ENCODE data around the gene C4orf46.
"Not testable (repeated sequence)": the region's sequence is repeated elsewhere in the genome, so short reads cannot be mapped to it uniquely, and the experiment has no call there.

C4orf46 gene

DNA sequence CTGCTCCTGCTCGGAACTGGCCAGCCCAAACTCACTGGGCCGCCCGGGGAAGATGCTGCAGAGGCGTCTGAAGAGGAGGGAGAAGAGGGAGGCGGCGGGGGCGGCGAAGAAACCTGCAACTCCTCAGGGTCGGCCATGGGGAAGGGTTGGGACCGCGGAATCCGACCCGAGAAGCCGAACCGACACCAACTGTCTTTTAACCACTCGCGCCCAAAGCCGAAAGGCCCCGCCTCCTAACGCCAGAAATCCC, at the start of gene C4orf46:
Gene C4orf46, minus strand, starts transcription at position 223 of the 250 bp plus-strand sequence. Its CDS starts 86 bp downstream, at position 137.
- DNase-seq (ENCODE audit: extremely low read depth in 1 of 2, low read depth in 1 of 2): no peak

DNA sequence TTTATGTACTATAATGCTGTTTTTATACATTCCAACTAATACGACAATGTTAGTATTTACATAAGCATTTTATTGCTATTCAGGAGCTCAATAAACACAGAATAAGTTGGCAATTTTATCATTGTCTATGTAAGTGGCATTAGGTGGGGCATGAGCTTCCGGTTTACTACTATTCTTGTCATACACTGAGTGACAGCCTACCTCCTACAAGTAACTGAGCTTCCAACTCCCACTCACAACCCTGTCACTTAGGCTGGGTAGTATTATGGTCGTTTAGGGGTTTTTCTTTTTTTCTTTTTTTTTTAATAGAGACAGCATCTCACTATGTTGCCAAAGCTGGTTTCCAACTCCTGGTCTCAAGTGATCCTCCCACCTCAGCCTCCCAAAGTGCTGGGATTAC, 44.1 kb upstream of the C4orf46 start:
- no peak for DNase-seq (ENCODE audit: extremely low read depth in 1 of 2, low read depth in 1 of 2)

GRCh38 chr4:158714937-158715336, 43.2 kb upstream of the C4orf46 start:
- no peak for DNase-seq (ENCODE audit: extremely low read depth in 1 of 2, low read depth in 1 of 2)

DNA sequence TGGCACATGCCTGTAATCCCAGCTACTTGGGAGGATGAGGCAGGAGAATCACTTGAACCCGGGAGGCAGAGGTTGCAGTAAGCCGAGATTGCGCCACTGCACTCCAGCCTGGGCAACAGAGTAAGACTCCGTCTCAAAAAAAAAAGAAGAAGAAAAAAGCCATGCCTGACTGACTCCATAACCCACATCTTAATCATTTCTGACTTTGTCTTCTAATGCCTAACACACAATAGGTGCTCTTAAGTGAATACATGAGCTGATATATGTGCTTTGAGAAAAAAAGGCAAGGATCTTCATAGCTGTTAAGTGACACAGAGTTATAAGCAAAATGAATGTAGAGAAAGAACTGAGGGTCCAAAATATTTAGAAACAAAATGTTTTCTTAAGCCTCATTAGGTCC, 40.9 kb upstream of the C4orf46 start:
- not testable (repeated sequence) for DNase-seq (ENCODE audit: extremely low read depth in 1 of 2, low read depth in 1 of 2)

DNA sequence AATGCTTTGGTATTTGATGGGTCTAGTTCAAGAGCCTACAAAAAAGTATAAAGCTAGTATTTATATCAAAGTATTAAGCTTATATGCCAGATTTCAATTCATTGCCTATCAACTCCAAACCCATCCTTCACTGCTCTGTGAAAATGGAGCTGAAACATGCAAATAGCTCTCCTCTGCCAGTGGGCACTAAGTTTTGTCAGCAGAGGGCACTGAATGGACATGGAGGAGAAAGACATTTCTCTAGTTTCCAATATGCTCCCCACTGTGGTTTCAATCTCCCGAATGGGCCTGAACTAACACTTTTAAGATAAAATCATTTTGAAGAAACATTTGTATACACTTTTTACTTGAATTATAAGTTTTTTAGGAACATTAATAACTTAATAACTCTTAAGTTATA, 39.1 kb upstream of the C4orf46 start:
- DNase-seq (ENCODE audit: extremely low read depth in 1 of 2, low read depth in 1 of 2): no peak

GRCh38 chr4:158704274-158704673, 32.6 kb upstream of the C4orf46 start:
- no peak for DNase-seq (ENCODE audit: extremely low read depth in 1 of 2, low read depth in 1 of 2)

GRCh38 chr4:158688813-158689212, 17.1 kb upstream of the C4orf46 start:
- no peak for DNase-seq (ENCODE audit: extremely low read depth in 1 of 2, low read depth in 1 of 2)

DNA sequence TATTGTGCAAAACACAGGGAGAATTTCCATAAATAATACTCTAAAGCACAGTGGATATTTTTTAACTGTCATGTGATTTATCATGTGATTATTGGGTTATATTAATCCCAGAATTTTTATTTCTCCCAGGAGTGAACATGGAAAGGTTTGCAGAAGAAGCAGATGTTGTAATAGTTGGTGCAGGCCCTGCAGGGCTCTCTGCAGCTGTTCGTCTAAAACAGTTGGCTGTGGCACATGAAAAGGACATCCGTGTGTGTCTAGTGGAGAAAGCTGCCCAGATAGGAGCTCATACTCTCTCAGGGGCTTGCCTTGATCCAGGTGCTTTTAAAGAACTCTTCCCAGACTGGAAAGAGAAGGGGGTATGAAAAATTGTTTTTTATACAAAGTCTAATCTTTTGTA, 10.4 kb upstream of the C4orf46 start:
- no peak for DNase-seq (ENCODE audit: extremely low read depth in 1 of 2, low read depth in 1 of 2)

- no peak for DNase-seq (ENCODE audit: extremely low read depth in 1 of 2, low read depth in 1 of 2)
Measured at GRCh38 chr4:158681629-158682028, 9.9 kb upstream of the C4orf46 start.

DNA sequence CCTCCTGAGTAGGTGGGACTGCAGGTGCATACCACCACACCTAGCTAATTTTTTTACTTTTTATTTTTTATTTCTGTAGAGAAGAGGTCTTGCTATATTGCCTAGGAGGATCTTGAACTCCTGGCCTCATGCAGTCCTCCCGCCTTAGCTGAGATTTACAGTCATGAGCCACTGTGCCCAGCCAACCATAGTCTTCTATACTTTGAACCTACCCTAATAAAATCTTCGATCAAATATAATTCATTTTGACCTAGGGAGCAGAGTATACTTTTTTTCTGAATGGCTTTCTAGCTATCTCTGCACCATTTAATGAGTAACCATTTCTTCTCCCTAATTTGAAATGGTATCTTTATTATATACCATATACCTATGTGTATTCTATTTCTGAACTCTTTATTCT, 7.1 kb upstream of the C4orf46 start:
- no peak for DNase-seq (ENCODE audit: extremely low read depth in 1 of 2, low read depth in 1 of 2)

GRCh38 chr4:158676076-158676475, 4.4 kb upstream of the C4orf46 start:
- no peak for DNase-seq (ENCODE audit: extremely low read depth in 1 of 2, low read depth in 1 of 2)

DNA sequence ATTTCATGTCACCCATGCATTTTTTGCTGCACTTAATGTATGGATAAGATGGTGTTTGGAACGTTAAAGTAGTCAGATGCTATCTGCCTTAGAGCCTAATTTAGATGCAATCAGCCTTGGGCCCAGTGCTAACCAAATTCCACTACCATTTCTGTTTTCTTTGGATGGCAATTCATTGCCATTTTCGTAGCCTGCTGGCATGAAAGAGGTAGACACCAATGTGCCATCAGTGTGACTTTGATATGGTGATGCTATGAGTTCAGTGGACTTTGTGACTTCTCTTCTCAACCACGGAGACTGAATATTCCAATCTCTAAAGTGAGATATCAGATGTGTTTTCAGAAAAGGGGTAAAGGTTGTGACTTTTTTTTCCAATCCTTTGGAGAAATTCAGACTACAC, 1.9 kb upstream of the C4orf46 start:
- DNase-seq (ENCODE audit: extremely low read depth in 1 of 2, low read depth in 1 of 2): no peak

DNA sequence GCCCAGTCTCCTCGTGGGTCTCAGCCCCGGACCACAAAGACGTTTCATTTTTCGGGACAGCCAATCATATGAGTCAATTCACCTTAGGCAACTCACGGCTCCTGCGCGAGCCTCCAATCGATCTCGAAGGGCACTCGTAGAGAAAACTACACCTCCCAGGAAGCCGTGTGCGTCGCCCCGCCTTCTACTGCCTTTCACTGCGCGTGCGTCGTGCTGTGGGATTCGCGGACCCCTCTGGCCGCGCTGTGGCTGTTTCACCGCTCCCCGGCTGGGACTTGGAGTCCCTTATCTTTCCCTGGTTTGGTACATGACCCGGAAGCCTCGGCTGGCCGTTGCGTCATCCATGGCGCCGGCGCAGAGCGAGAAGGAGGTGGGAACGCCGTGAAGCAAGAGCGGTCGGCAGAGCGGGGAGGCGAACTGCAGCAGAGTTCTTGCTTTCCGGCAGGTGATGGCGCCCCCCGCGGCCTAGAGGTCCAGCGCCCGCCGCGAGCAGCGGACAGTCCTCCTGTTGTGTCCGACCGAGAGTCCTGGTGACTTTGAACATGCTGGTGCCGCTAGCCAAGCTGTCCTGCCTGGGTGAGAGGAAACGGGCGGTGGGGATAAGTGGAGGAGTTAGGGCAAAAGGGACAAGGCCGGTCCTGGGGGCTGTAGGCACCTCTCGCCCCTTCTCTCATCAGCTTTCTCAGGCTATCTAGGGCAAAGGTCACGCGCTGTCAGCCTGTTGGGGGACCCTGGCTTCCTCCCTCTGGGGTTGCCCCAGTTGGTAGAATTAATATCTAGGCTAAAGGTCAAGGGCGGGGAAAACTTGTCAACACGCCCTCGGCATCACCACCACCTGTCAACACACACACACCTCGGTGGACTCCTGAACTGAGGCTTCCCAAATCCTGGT, 474 bp upstream of the C4orf46 start, which contains the start of gene ETFDH:
Gene ETFDH, plus strand, starts transcription at position 382 of the 892 bp plus-strand sequence. Its CDS starts 161 bp downstream, at position 543.
- DNase-seq (ENCODE audit: extremely low read depth in 1 of 2, low read depth in 1 of 2): peak; percentile 96

GRCh38 chr4:158670975-158671664, 567 bp downstream of the C4orf46 start:
- peak in 1 of 2 donors; percentile 19 for DNase-seq (ENCODE audit: extremely low read depth in 1 of 2, low read depth in 1 of 2)

- no peak for DNase-seq (ENCODE audit: extremely low read depth in 1 of 2, low read depth in 1 of 2)
Measured at GRCh38 chr4:158669310-158669709, 2.4 kb downstream of the C4orf46 start.

DNA sequence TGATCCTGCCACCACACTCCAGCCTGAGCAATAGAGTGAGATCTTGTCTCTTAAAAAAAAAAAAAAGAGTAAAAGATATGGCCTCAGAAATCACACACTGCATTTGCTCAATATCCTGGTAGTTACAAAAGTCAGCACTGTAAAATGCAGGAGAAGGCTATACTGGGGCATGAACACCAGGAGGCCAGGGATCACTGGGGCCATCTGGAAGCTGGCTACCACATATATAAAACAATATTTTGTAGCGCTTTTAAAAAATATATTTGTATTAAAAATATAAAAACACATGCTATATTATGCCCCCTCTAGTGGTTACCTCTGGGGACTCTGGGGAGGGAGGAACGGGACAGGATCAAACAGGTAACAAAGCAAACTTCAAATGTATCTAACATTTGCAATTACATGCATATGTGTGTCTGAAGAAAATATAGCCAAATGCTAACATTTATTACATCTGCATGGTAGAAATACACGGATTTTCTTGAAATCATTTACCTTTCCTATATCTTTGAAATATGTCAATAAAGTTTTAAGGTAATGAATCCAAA, 4.0 kb downstream of the C4orf46 start:
- no peak for DNase-seq (ENCODE audit: extremely low read depth in 1 of 2, low read depth in 1 of 2)

DNA sequence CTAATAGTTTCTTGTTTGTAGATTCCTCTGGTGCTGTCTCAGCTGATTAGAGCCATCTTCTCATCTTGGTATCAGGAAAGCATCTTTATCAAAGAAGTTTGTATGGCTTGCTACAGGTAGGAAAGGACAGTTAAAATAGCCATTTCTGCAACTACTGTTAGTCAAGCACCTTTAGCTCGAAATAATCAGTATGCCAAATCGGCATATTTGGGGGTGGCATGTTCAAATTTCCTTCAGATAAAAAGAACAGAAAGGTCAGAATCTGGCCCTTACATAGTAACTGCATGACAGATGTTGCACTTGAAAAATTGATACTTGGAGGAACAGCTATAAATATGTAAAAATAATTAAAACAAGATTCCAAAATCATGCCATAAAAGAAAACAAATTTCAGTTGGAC, 4.8 kb downstream of the C4orf46 start:
- no peak for DNase-seq (ENCODE audit: extremely low read depth in 1 of 2, low read depth in 1 of 2)

- DNase-seq (ENCODE audit: extremely low read depth in 1 of 2, low read depth in 1 of 2): no peak
Measured at GRCh38 chr4:158664806-158665205, 6.9 kb downstream of the C4orf46 start.

DNA sequence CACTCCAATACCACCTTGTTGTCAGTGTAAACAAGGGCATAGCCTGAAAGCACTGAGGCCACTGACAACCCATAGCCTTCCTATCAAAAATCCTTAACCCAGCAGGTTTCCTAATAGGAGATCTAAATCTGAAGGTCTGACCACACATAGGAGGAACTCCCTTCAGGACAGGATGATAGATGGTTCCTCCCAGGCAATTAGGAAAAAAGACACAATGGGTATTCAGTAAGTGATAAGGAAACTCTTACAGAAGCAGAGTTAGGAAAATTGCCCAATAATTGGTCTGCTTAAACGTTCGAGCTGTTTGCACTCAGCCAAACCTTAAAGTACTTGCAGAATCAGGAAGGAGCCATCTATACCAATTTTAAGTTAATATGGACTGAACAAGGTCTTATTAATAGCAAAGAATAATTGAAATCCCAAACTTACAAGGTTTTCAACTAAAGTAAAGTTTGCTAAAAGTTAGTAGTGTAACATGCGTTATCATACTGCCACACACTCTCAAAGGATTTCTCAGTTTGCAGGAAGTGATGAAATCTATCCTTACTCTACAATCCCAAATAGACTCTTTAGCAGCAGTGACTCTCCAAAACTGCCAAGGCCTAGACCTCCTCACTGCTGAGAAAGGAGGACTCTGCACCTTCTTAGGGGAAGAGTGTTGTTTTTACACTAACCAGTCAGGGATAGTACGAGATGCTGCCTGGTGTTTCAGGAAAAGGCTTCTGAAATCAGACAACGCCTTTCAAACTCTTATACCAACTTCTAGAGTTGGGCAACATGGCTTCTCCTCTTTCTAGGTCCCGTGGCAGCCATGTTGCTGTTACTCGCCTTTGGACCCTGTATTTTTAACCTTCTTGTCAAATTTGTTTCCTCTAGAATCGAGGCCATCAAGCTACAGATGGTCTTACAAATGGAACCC, 7.7 kb downstream of the C4orf46 start:
- DNase-seq (ENCODE audit: extremely low read depth in 1 of 2, low read depth in 1 of 2): not testable (repeated sequence)

- DNase-seq (ENCODE audit: extremely low read depth in 1 of 2, low read depth in 1 of 2): not testable (repeated sequence)
Measured at GRCh38 chr4:158663255-158663654, 8.4 kb downstream of the C4orf46 start.

DNA sequence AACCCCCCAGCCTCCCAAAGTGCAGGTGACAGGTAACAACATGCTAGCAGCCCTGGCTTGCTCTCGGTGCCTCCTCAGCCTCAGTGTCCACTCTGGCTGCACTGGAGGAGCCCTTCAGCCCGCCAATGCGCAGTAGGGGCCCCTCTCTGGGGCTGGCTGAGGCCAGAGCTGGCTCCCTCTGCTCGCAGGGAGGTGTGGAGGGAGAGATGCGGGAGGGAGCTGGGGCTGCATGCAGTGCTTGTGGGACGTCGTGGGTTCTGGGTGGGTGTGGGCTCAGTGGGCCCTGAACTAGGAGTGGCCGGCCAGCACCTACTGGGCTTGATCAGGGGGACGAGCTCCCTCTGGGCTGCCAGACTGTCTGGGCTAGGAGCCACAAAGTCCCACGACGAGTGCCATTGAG, 14.4 kb downstream of the C4orf46 start:
- DNase-seq (ENCODE audit: extremely low read depth in 1 of 2, low read depth in 1 of 2): no peak
